ENCODE data around the gene DYNC1I1.

DYNC1I1 gene

DNA sequence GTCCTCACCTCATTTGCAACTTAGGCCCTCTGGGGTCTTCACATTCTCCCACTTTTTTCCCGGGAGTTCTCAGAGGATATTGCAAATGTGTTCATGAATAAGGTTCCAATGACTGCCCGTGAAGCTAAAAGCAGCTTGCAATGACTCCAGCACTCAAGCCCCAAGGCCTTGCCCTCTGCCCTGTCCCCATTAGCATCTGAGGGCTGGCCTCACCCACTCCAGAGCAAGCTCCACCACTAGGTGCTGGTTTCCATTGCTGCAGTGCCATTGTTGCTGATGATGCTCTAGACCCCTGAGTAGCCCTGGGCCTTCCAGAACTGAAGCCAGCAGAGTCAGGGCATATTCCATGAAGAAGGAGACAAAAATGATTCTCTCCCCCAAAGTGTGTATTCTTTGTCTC, 236.8 kb downstream of the DYNC1I1 start:
- TF ChIP-seq, protein P1, sequence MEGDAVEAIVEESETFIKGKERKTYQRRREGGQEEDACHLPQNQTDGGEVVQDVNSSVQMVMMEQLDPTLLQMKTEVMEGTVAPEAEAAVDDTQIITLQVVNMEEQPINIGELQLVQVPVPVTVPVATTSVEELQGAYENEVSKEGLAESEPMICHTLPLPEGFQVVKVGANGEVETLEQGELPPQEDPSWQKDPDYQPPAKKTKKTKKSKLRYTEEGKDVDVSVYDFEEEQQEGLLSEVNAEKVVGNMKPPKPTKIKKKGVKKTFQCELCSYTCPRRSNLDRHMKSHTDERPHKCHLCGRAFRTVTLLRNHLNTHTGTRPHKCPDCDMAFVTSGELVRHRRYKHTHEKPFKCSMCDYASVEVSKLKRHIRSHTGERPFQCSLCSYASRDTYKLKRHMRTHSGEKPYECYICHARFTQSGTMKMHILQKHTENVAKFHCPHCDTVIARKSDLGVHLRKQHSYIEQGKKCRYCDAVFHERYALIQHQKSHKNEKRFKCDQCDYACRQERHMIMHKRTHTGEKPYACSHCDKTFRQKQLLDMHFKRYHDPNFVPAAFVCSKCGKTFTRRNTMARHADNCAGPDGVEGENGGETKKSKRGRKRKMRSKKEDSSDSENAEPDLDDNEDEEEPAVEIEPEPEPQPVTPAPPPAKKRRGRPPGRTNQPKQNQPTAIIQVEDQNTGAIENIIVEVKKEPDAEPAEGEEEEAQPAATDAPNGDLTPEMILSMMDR (conservative IDR thresholded peaks at IDR 0.05; ENCODE audit: low read depth, low read length) = no peak
- DNase-seq (ENCODE audit: low read depth) = no peak
- no peak overlapping the region for H3K4me3 ChIP-seq (ENCODE audit: low read length)

DNA sequence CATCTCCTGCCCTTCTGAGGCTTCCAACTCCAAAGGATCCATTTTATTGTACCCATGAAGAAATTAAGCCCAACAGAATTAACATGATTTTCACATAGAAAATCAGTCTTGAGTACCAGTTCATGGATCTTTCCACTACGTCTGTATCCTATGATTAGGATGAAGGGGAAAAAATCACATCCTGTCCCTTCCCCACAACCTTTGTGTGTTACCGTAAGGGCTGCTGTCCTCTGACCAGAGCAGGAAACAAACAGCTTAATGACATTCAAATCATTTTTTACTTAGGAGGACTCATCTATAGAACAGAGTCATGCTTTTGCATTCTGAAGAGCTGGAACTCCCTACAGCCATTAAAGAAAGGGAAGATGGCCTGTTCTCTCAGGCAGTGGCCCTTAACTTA, 241.5 kb downstream of the DYNC1I1 start:
- H3K4me3 ChIP-seq (ENCODE audit: low read length) = no peak overlapping the region
- TF ChIP-seq, protein P1 (conservative IDR thresholded peaks at IDR 0.05; ENCODE audit: low read depth, low read length) = no peak
- DNase-seq (ENCODE audit: low read depth) = no peak

DNA sequence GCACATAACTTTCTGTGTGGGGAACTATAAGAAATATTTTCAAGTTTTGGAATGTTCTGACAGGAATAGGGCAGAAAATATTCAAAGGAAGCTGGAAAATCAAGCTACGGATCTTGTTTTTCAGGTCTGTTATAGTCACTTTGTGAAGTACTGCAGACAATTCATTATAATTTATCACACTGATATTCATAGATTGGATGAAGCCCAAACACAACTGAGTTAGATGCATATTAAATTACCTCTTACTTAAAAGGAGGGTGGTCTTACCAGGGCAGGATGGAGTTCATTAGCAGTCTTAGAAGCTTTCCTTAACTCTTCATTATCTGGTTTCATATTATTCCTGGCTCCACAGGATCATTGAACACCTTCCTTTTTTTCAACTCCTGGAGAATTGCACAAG, 242.3 kb downstream of the DYNC1I1 start:
- no peak overlapping the region for H3K4me3 ChIP-seq (ENCODE audit: low read length)
- no peak for DNase-seq (ENCODE audit: low read depth)
- TF ChIP-seq, protein P1 (conservative IDR thresholded peaks at IDR 0.05; ENCODE audit: low read depth, low read length) = no peak

DNA sequence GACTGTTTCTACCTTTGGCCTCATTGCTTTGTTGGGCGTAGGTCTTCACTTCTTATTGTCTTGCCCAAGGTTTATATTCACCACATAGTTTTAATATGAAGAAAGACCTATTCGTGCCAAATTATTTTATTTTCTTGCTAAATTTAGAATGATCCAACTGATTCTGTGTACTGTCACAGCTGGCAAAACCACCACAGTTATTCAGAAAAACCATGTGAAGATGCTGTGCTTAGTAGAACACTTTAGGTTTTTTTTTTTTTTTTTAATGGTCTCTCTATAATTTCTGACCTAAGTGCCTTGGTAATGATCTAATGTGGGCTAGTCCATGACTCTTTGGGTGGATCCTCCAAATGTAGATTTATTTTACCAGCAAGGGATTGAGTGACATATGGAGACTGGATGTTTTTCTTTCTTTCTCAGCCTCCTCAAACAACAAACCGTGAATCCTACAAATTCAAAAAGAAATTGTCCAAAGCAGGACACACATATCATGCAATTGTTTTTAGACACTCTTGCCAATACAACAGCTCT, 243.8 kb downstream of the DYNC1I1 start:
- DNase-seq (ENCODE audit: low read depth) = no peak
- no peak overlapping the region for H3K4me3 ChIP-seq (ENCODE audit: low read length)
- TF ChIP-seq, protein P1 (conservative IDR thresholded peaks at IDR 0.05; ENCODE audit: low read depth, low read length) = no peak

DNA sequence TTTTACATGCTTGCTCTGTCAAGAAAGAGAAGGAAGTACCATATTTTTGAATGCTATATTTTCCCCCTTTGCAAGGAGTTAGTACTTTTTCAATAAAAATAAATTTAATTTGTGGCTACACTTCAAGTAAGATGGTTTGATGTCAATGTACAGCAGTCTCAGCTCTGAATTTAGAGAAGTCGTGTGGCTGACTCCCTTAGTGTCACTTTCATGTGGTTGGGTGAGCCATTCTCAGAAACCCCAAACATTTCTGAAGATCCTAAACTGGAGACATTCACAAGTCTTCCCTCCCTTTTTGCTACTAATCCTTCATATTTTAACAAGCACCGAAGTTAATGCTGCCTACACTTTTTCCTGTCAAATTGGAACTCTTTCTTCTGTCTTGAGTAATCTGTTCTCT, 244.4 kb downstream of the DYNC1I1 start:
- H3K4me3 ChIP-seq (ENCODE audit: low read length) = no peak overlapping the region
- TF ChIP-seq, protein P1 (conservative IDR thresholded peaks at IDR 0.05; ENCODE audit: low read depth, low read length) = no peak
- DNase-seq (ENCODE audit: low read depth) = no peak

DNA sequence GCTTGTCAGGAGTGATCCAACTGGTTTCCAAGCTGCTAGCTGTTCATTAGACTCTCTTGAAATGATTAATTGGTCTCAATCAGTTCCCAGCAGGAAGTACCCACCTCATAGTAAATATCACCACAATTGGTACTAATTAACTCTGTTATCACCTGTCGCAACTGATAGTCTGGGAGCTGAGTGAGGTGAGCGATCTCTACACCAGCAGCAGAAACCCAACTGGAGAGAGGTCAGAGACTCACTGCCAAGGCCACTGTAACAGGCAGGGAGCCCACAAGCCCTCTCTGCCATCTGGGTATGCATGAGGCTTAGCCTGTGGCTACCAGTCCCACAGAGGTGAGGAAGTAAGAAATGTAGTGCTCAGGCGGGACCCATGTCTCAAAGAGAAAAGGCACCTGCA, 245.5 kb downstream of the DYNC1I1 start:
- no peak overlapping the region for H3K4me3 ChIP-seq (ENCODE audit: low read length)
- no peak for DNase-seq (ENCODE audit: low read depth)
- TF ChIP-seq, protein P1 (conservative IDR thresholded peaks at IDR 0.05; ENCODE audit: low read depth, low read length) = no peak

DNA sequence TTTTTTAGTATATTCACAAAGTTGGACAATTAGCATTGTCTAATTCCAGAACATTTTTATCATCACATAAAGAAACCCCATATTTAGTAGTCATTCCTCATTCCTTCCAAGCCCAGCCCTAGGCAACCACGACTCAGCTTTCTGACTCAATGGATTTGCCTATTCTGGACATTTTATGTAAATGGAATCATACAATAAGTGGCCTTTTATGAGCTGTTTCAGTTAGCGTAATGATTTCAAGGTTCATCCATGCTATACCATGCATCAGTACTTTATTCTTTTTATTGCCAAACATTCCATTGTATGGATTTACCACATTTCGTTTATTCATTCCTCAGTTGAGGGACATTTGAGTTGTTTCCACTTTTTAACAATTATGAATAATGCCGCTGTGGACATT, 249.2 kb downstream of the DYNC1I1 start:
- DNase-seq (ENCODE audit: low read depth) = no peak
- TF ChIP-seq, protein P1 (conservative IDR thresholded peaks at IDR 0.05; ENCODE audit: low read depth, low read length) = no peak
- no peak overlapping the region for H3K4me3 ChIP-seq (ENCODE audit: low read length)
